ENCODE measurements around the gene TUBAL3. TPM values are rescaled to one million over a fixed set of nuclear protein-coding genes. Genes with fewer than 3 reads are reported as not detected.

Gene TUBAL3
- total RNA-seq, 4 donors from 2014 or later: 0.36 to 1.7 TPM; not detected in 2

GRCh38 chr10:5349362-5349761, 55.3 kb downstream of the TUBAL3 start:
- Histone ChIP-seq H3K9me3 (no peaks in the 10 kb centered on the region), H3K27ac (no peak overlapping the region), H3K4me1 (no peaks in the 10 kb centered on the region), H3K4me3 (no peak overlapping the region), H3K27me3 (no peaks in the 10 kb centered on the region), H3K36me3 (no peaks in the 10 kb centered on the region)
- no peak for TF ChIP-seq EP300 (IDR thresholded peaks at IDR 0.05)
- TF ChIP-seq POLR2AphosphoS5 (IDR thresholded peaks at IDR 0.05): no peak
- TF ChIP-seq POLR2A (IDR thresholded peaks at IDR 0.05): no peak
- TF ChIP-seq, protein P1, sequence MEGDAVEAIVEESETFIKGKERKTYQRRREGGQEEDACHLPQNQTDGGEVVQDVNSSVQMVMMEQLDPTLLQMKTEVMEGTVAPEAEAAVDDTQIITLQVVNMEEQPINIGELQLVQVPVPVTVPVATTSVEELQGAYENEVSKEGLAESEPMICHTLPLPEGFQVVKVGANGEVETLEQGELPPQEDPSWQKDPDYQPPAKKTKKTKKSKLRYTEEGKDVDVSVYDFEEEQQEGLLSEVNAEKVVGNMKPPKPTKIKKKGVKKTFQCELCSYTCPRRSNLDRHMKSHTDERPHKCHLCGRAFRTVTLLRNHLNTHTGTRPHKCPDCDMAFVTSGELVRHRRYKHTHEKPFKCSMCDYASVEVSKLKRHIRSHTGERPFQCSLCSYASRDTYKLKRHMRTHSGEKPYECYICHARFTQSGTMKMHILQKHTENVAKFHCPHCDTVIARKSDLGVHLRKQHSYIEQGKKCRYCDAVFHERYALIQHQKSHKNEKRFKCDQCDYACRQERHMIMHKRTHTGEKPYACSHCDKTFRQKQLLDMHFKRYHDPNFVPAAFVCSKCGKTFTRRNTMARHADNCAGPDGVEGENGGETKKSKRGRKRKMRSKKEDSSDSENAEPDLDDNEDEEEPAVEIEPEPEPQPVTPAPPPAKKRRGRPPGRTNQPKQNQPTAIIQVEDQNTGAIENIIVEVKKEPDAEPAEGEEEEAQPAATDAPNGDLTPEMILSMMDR (IDR thresholded peaks at IDR 0.05): no peak
- no peak for DNase-seq (ENCODE audit: low spot score in 2 of 2)
- 71% methylated on average over 2 of the region's 2 CpGs for WGBS

- Histone ChIP-seq H3K27ac (no peak overlapping the region), H3K4me3 (no peak overlapping the region), H3K27me3 (no peaks in the 10 kb centered on the region), H3K4me1 (no peaks in the 10 kb centered on the region), H3K36me3 (no peaks in the 10 kb centered on the region), H3K9me3 (no peaks in the 10 kb centered on the region)
- DNase-seq (ENCODE audit: low spot score in 2 of 2): no peak
- no peak for TF ChIP-seq POLR2A (IDR thresholded peaks at IDR 0.05)
- no peak for TF ChIP-seq EP300 (IDR thresholded peaks at IDR 0.05)
- TF ChIP-seq, protein P1 (IDR thresholded peaks at IDR 0.05): no peak
- no peak for TF ChIP-seq POLR2AphosphoS5 (IDR thresholded peaks at IDR 0.05)
- 78% methylated on average over 4 of the region's 4 CpGs for WGBS
Measured at GRCh38 chr10:5346881-5347280, 57.7 kb downstream of the TUBAL3 start.

DNA sequence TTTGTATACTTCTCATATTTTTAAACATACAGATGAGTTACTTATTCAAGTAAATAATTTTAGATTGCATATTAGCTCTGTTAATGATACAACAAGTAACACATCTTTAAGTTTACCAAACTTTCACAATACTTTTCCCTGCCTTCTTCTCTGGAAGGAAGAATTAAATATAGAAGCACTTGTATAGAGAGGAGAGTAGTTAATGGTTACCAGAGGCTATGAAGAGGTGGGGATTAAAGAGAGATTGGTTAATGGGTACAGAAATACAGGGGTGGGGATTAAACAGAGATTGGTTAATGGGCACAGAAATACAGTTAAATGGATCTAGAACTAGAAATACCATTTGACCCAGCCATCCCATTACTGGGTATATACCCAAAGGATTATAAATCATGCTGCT, 59.9 kb downstream of the TUBAL3 start:
- H3K27ac ChIP-seq: no peak overlapping the region
- no peaks in the 10 kb centered on the region for H3K36me3 ChIP-seq
- H3K4me1 ChIP-seq: no peaks in the 10 kb centered on the region
- no peaks in the 10 kb centered on the region for H3K27me3 ChIP-seq
- no peak for DNase-seq (ENCODE audit: low spot score in 2 of 2)
- no peak overlapping the region for H3K4me3 ChIP-seq
- no peaks in the 10 kb centered on the region for H3K9me3 ChIP-seq
- TF ChIP-seq POLR2AphosphoS5 (IDR thresholded peaks at IDR 0.05) (no peak), POLR2A (IDR thresholded peaks at IDR 0.05) (no peak), EP300 (IDR thresholded peaks at IDR 0.05) (no peak)
- TF ChIP-seq, protein P1 (IDR thresholded peaks at IDR 0.05): no peak

- Histone ChIP-seq H3K9me3 (no peaks in the 10 kb centered on the region), H3K27me3 (no peaks in the 10 kb centered on the region), H3K4me1 (no peaks in the 10 kb centered on the region), H3K27ac (no peak overlapping the region), H3K4me3 (no peak overlapping the region), H3K36me3 (no peaks in the 10 kb centered on the region)
- TF ChIP-seq POLR2AphosphoS5 (IDR thresholded peaks at IDR 0.05) (no peak), POLR2A (IDR thresholded peaks at IDR 0.05) (no peak), EP300 (IDR thresholded peaks at IDR 0.05) (no peak)
- TF ChIP-seq, protein P1 (IDR thresholded peaks at IDR 0.05): no peak
- no peak for DNase-seq (ENCODE audit: low spot score in 2 of 2)
- 78% methylated on average over 4 of the region's 4 CpGs for WGBS
Measured at GRCh38 chr10:5343979-5344378, 60.6 kb downstream of the TUBAL3 start.

DNA sequence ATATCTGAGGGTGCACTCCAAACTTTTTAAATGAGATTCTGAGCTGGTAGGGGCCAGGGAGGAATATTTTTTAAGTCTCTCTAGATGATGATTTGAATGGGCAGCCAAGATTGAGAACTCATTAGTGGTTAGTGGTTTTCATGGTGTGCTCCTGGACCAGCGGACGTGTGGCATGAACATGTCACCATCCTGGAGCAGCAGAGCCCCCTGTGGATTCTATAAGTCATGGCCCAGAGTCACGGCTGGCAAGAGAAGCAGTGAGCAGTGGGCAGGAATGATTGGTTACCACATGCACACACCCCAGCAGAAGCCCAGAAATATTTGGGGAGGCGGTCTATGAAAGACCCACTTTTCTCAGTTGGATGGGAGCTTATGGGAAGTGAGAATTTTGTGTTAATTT, 61.1 kb downstream of the TUBAL3 start:
- H3K9me3 ChIP-seq: no peaks in the 10 kb centered on the region
- TF ChIP-seq, protein P1 (IDR thresholded peaks at IDR 0.05): no peak
- TF ChIP-seq POLR2A (IDR thresholded peaks at IDR 0.05) (no peak), EP300 (IDR thresholded peaks at IDR 0.05) (no peak), POLR2AphosphoS5 (IDR thresholded peaks at IDR 0.05) (no peak)
- no peaks in the 10 kb centered on the region for H3K36me3 ChIP-seq
- 78% methylated on average over 4 of the region's 4 CpGs for WGBS
- no peak for DNase-seq (ENCODE audit: low spot score in 2 of 2)
- H3K27me3 ChIP-seq: no peaks in the 10 kb centered on the region
- H3K27ac ChIP-seq: no peak overlapping the region
- no peaks in the 10 kb centered on the region for H3K4me1 ChIP-seq
- H3K4me3 ChIP-seq: no peak overlapping the region

Other genes with a start within 250 kb of the TUBAL3 start
- not detected for gene AKR1C8, start 219.7 kb downstream of the TUBAL3 start, total RNA-seq
- gene AKR1C4, start 208.0 kb downstream of the TUBAL3 start, total RNA-seq: 1 to 10 TPM in 1 of 4 donors, not detected in 3; 1.1 TPM
- not detected for gene UCN3, start 39.9 kb downstream of the TUBAL3 start, total RNA-seq
- gene NET1, start 7.7 kb upstream of the TUBAL3 start, total RNA-seq: 10 to 100 TPM; 69.9 to 92.8 (median 76.2) TPM
- gene CALML5, start 94.7 kb upstream of the TUBAL3 start, total RNA-seq: 1,000 to 10,000 TPM in 3 of 4 donors, 100 to 1,000 TPM in 1; 429 to 3,135 (median 2,230) TPM
- gene CALML3, start 120.1 kb upstream of the TUBAL3 start, total RNA-seq: 100 to 1,000 TPM in 2 of 4 donors, 10 to 100 TPM in 2; 27.4 to 296 (median 105) TPM

Data from suprapubic skin (tissue), 4 donors.